HepG2 (cell line): ENCODE data around the gene PLD3. TPM values are rescaled to one million over a fixed set of nuclear protein-coding genes. Genes with fewer than 3 reads are reported as not detected.
A peak's percentile ranks its signal among the peaks of the same experiment; 100 is the strongest.

Experiments
- AFF4 ChIP-seq: sonication (generic); formaldehyde crosslinking; IDR thresholded peaks from 2 replicates; pipeline ENCODE4 v1.4.0; 2020; ENCODE audit warnings: missing genetic modification reagents
- ELF4 ChIP-seq: sonication (generic); formaldehyde crosslinking; IDR thresholded peaks from 2 replicates; pipeline ENCODE4 v1.5.0; 2020; ENCODE audit warnings: missing genetic modification reagents, mild to moderate bottlenecking, moderate library complexity, borderline replicate concordance
- FOSL1 ChIP-seq: sonication (generic); formaldehyde crosslinking; IDR thresholded peaks from 2 replicates; pipeline ENCODE4 v1.9.0; 2021; ENCODE audit warnings: missing genetic modification reagents, borderline replicate concordance
- FOXA1 ChIP-seq, 2 experiments: fragments of 450-650 bp in 1 of 2; sonication (generic) in 1 of 2; formaldehyde crosslinking in 1 of 2; IDR thresholded peaks; 2 replicates each; pipeline versions ENCODE4 v1.4.0 to v1.6.1; 2016 to 2020; ENCODE audit warnings: missing genetic modification reagents in 1 of 2
- FOXP4 ChIP-seq: sonication (generic); formaldehyde crosslinking; IDR thresholded peaks from 2 replicates; pipeline ENCODE4 v1.4.0; 2020; ENCODE audit warnings: missing genetic modification reagents
- GATAD2A ChIP-seq: IDR thresholded peaks from 2 replicates; pipeline ENCODE4 v1.6.1; 2016
- IRF2 ChIP-seq: IDR thresholded peaks from 2 replicates; pipeline ENCODE4 v1.6.1; 2018; ENCODE audit warnings: missing genetic modification reagents, missing compliant biosample characterization
- KMT2A ChIP-seq: sonication (generic); formaldehyde crosslinking; IDR thresholded peaks from 2 replicates; pipeline ENCODE4 v1.4.0; 2020; ENCODE audit warnings: missing genetic modification reagents
- MIXL1 ChIP-seq: IDR thresholded peaks from 2 replicates; pipeline ENCODE4 v1.6.1; 2016
- TAF1 ChIP-seq: sonication (generic); formaldehyde crosslinking; IDR thresholded peaks from 2 replicates; pipeline ENCODE4 v1.4.0; 2020; ENCODE audit warnings: missing genetic modification reagents
- ZMAT5 ChIP-seq: sonication (generic); formaldehyde crosslinking; IDR thresholded peaks from 2 replicates; pipeline ENCODE4 v1.5.0; 2020; ENCODE audit warnings: mild to moderate bottlenecking, low read depth, missing genetic modification reagents, borderline replicate concordance
- ZNF362 ChIP-seq: sonication (generic); formaldehyde crosslinking; IDR thresholded peaks from 2 replicates; pipeline ENCODE4 v1.4.0; 2020; ENCODE audit warnings: missing genetic modification reagents, mild to moderate bottlenecking, borderline replicate concordance
- ZNF501 ChIP-seq: sonication (generic); formaldehyde crosslinking; IDR thresholded peaks from 2 replicates; pipeline ENCODE4 v1.5.1; 2020; ENCODE audit warnings: mild to moderate bottlenecking, moderate library complexity, missing genetic modification reagents
- ZNF574 ChIP-seq: sonication (generic); formaldehyde crosslinking; IDR thresholded peaks from 2 replicates; pipeline ENCODE4 v1.4.0; 2020; ENCODE audit warnings: missing genetic modification reagents
- ZNF678 ChIP-seq: sonication (generic); formaldehyde crosslinking; IDR thresholded peaks from 2 replicates; pipeline ENCODE4 v1.4.0; 2020; ENCODE audit warnings: mild to moderate bottlenecking, missing genetic modification reagents
- ZNF788 ChIP-seq: sonication (generic); formaldehyde crosslinking; IDR thresholded peaks from 2 replicates; pipeline ENCODE4 v1.5.0; 2020; ENCODE audit warnings: mild to moderate bottlenecking, missing genetic modification reagents, borderline replicate concordance
- ZNF878 ChIP-seq: sonication (generic); formaldehyde crosslinking; IDR thresholded peaks from 2 replicates; pipeline ENCODE4 v1.8.1; 2023; ENCODE audit warnings: mild to moderate bottlenecking, missing genetic modification reagents, moderate library complexity
- polyA plus RNA-seq, 8 experiments: library from polyadenylated mRNA; depleted of rRNA in 3 of 8; stranded (reverse) in 7 of 8; unstranded in 1 of 8; fragments of >200 nt; fragmentation: Illumina TruSeq in 4 of 8; extraction: Trizol in 4 of 8; gene quantifications; 2 replicates each; pipeline versions ENCODE4 v1.2.1 to v1.2.3, GENCODE V29; 2011 to 2016; ENCODE audit warnings: low read depth in 4 of 8, missing spikeins in 1 of 8, mixed read lengths in 1 of 8; ENCODE audit not compliant: insufficient read depth in 1 of 8
- total RNA-seq, 5 experiments: library from RNA; depleted of rRNA; stranded (reverse); fragments of >200 nt; fragmentation: Illumina TruSeq; extraction: Trizol; gene quantifications; 2 replicates each; pipeline ENCODE4 v1.2.3, GENCODE V29; 2016; ENCODE audit warnings: low read depth in 1 of 5

The PLD3 gene
- total and polyA plus RNA-seq, 2 of the 13 experiments (the other 11 are each of a cell fraction or from before 2014, with no cell fraction given) = 45.7 to 164 TPM

- no peak; the same call in 1 of the 2 replicates for TF ChIP-seq FOXP4
- peak; percentile 32; the same call in 1 of the 2 replicates for TF ChIP-seq ZNF574
- TF ChIP-seq MIXL1 = 0 out of 2 replicates have a peak, but pooled peaks have one; percentile 3
- TF ChIP-seq ZNF788 (CRISPR knock-in tag) = peak; percentile 7; the same call in 1 of the 2 replicates
- peak; percentile 61; the same call in 1 of the 2 replicates for TF ChIP-seq ELF4 (CRISPR knock-in tag)
- peak; percentile 82 for TF ChIP-seq ZNF501 (CRISPR knock-in tag)
- TF ChIP-seq FOXA1 (IDR thresholded peaks at IDR 0.05) = no peak
- peak; percentile 37; the same call in 1 of the 2 replicates for TF ChIP-seq FOXA1 (CRISPR knock-in tag; IDR thresholded peaks at IDR 0.05)
- peak; percentile 95 for TF ChIP-seq TAF1 (CRISPR knock-in tag)
- 0 out of 2 replicates have a peak, but pooled peaks have one; percentile 42 for TF ChIP-seq GATAD2A (CRISPR knock-in tag)
- TF ChIP-seq ZNF678 (CRISPR knock-in tag) = peak; percentile 19; the same call in 1 of the 2 replicates
- no peak for TF ChIP-seq KMT2A (CRISPR knock-in tag)
- TF ChIP-seq AFF4 (CRISPR knock-in tag) = peak; percentile 73; the same call in 1 of the 2 replicates
- TF ChIP-seq ZMAT5 (CRISPR knock-in tag) = no peak
- TF ChIP-seq FOSL1 (CRISPR knock-in tag) = no peak; the same call in 1 of the 2 replicates
- peak; percentile 49; the same call in 1 of the 2 replicates for TF ChIP-seq IRF2 (CRISPR knock-in tag)
- peak; percentile 37; the same call in 1 of the 2 replicates for TF ChIP-seq ZNF362 (CRISPR knock-in tag)
- TF ChIP-seq ZNF878 (CRISPR knock-in tag) = 0 out of 2 replicates have a peak, but pooled peaks have one; percentile 49
Observed at GRCh38 chr19:40425450-40426287, 77.2 kb downstream of the PLD3 start, which contains the start of gene SERTAD1 (continued).
